SK-N-SH treated with all-trans-retinoic acid at 6 μM for 48 hours (cell line): ENCODE results near the gene D2HGDH.

Source experiments
- OSR1 ChIP-seq: fragments of 250-450 bp; sonication (Bioruptor Pico); IDR thresholded peaks from 2 replicates; pipeline ENCODE4 v1.8.0; 2022; ENCODE audit warnings: moderate library complexity, mild to moderate bottlenecking, inconsistent platforms
- PPARA ChIP-seq: fragments of 250-450 bp; sonication (Bioruptor Pico); IDR thresholded peaks from 2 replicates; pipeline ENCODE4 v1.5.0; 2020; ENCODE audit warnings: mild to moderate bottlenecking, borderline replicate concordance

GRCh38 chr2:241809383-241810306 is 75.2 kb downstream of the D2HGDH start:
- no peak for TF ChIP-seq PPARA
- TF ChIP-seq OSR1 (CRISPR knock-in tag), result no peak
